LNCAP (cell line): Measurements from ENCODE around the gene TNIK.

Source experiments
- CTCF ChIP-seq: fragments of 450-650 bp; IDR thresholded peaks from 2 replicates; pipeline ENCODE4 v1.5.1; 2017; ENCODE audit warnings: mild to moderate bottlenecking

The TNIK gene

GRCh38 chr3:171343693-171344092, 116.5 kb downstream of the TNIK start:
- TF ChIP-seq CTCF: no peak

- TF ChIP-seq CTCF: no peak
Observed at GRCh38 chr3:171342783-171343420, 117.3 kb downstream of the TNIK start.

GRCh38 chr3:171342200-171342599, 118.0 kb downstream of the TNIK start:
- TF ChIP-seq CTCF: no peak

- TF ChIP-seq CTCF: no peak
Observed at GRCh38 chr3:171340434-171340833, 119.8 kb downstream of the TNIK start.

GRCh38 chr3:171339598-171339997, 120.6 kb downstream of the TNIK start:
- no peak for TF ChIP-seq CTCF

GRCh38 chr3:171336406-171336805, 123.8 kb downstream of the TNIK start:
- TF ChIP-seq CTCF: no peak

GRCh38 chr3:171335559-171335958, 124.6 kb downstream of the TNIK start:
- TF ChIP-seq CTCF: no peak

GRCh38 chr3:171334465-171334811, 125.8 kb downstream of the TNIK start:
- TF ChIP-seq CTCF: no peak
